OCI-LY7 (cell line): ENCODE data around the gene F8. TPM values are rescaled to one million over a fixed set of nuclear protein-coding genes. Genes with fewer than 3 reads are reported as not detected.

Experiments
- BruUV-seq: library from RNA; stranded (reverse); fragments of 400-500 nt; replicated peaks from 2 replicates; lab custom pipeline; 2021; lab: Mats Ljungman, UMichigan
- CTCF ChIA-PET: fragments of 300-600 bp; sonication (Branson Sonifier 250); formaldehyde crosslinking; loops from one replicate; lab custom pipeline; 2022; ENCODE audit warnings: antibody characterized with exemption; ENCODE audit not compliant: unreplicated experiment; lab: Charles Lee
- POLR2A ChIA-PET: fragments of 300-600 bp; sonication (Branson Sonifier 250); formaldehyde crosslinking; loops from one replicate; lab custom pipeline; 2022; ENCODE audit warnings: antibody characterized with exemption; lab: Charles Lee
- DNase-seq: peaks from one replicate; pipeline ENCODE4 v3.0.0-alpha.2; 2015; ENCODE audit warnings: low spot score
- H2AFZ ChIP-seq: fragments of 200-600 bp; sonication (generic), shearing (Covaris generic); 2 replicates; pipeline ENCODE4 v1.6.1; 2014; ENCODE audit warnings: mild to moderate bottlenecking, antibody characterized with exemption, low read length, moderate library complexity
- H3K27ac ChIP-seq: fragments of 200-600 bp; sonication (generic); 2 replicates; pipeline ENCODE4 v1.5.1; 2014; ENCODE audit warnings: mixed run types, low read depth, mild to moderate bottlenecking, moderate library complexity, low read length, inconsistent platforms; ENCODE audit not compliant: poor library complexity, severe bottlenecking
- H3K36me3 ChIP-seq: fragments of 200-600 bp; sonication (generic); 2 replicates; pipeline ENCODE4 v1.6.1; 2014; ENCODE audit warnings: mild to moderate bottlenecking, antibody characterized with exemption, low read length, moderate library complexity, mixed read lengths; ENCODE audit not compliant: insufficient read depth
- H3K4me1 ChIP-seq: fragments of 200-600 bp; sonication (generic); 2 replicates; pipeline ENCODE4 v1.5.1; 2014; ENCODE audit warnings: mild to moderate bottlenecking, low read length; ENCODE audit not compliant: insufficient read depth, poor library complexity, severe bottlenecking
- H3K4me2 ChIP-seq: fragments of 200-600 bp; sonication (generic); 2 replicates; pipeline ENCODE4 v1.6.1; 2014; ENCODE audit warnings: mild to moderate bottlenecking, low read length
- H3K4me3 ChIP-seq: fragments of 200-600 bp; sonication (generic); 2 replicates; pipeline ENCODE4 v1.5.1; 2014; ENCODE audit warnings: mild to moderate bottlenecking, low read depth, low read length; ENCODE audit not compliant: poor library complexity, severe bottlenecking
- H3K79me2 ChIP-seq: fragments of 200-600 bp; sonication (generic); 2 replicates; pipeline ENCODE4 v1.6.1; 2016; ENCODE audit warnings: low read depth, mild to moderate bottlenecking, low read length, moderate library complexity, mixed read lengths; ENCODE audit not compliant: insufficient read depth
- H3K9me2 ChIP-seq: fragments of 200-600 bp; sonication (generic); 2 replicates; pipeline ENCODE4 v1.6.1; 2016; ENCODE audit warnings: mild to moderate bottlenecking, low read length, mixed read lengths; ENCODE audit not compliant: insufficient read depth
- H3K9me3 ChIP-seq: fragments of 200-600 bp; sonication (generic); 2 replicates; pipeline ENCODE4 v1.6.1; 2014; ENCODE audit warnings: mild to moderate bottlenecking, mixed run types, low read length, mixed read lengths
- H4K20me1 ChIP-seq: fragments of 200-600 bp; sonication (generic); 2 replicates; pipeline ENCODE4 v1.6.1; 2014; ENCODE audit warnings: mild to moderate bottlenecking, antibody characterized with exemption, low read length, moderate library complexity, mixed read lengths; ENCODE audit not compliant: insufficient read depth
- EZH2phosphoT487 ChIP-seq: fragments of 200-600 bp; sonication (generic); IDR thresholded peaks from 2 replicates; pipeline ENCODE4 v1.6.1; 2018; ENCODE audit warnings: low read depth, borderline replicate concordance, mild to moderate bottlenecking, mixed run types, antibody characterized with exemption, low read length, moderate library complexity, mixed read lengths
- intact Hi-C: fragments of 100-400 bp; cut with micrococcal nuclease; formaldehyde crosslinking; loops from one replicate; pipeline ENCODE4 v1.10.0; 2022; ENCODE audit not compliant: unreplicated experiment
- total RNA-seq, 2 experiments: library from RNA; depleted of rRNA in 1 of 2; stranded (reverse); fragments of >200 nt in 1 of 2; shearing (Covaris generic) in 1 of 2; gene quantifications; 2 replicates each; pipeline ENCODE4 v1.2.3, GENCODE V29; 2014 to 2022
- TF ChIP-seq, protein P1 (sequence below): fragments of 200-600 bp; sonication (generic); conservative IDR thresholded peaks from 2 replicates; pipeline ENCODE4 v1.5.1; 2014; ENCODE audit warnings: mild to moderate bottlenecking, antibody characterized with exemption, low read length, moderate library complexity, mixed read lengths

The F8 gene
- total RNA-seq, 2 experiments from 2014 or later = 0.47 to 1.7 TPM

GRCh38 chrX:155035688-155036087, 13.2 kb upstream of the F8 start:
- no TSS peak for BruUV-seq
- Histone ChIP-seq H4K20me1 (no peaks in the 10 kb centered on the region), H3K36me3 (peaks cover 65% of the 10 kb centered on the region), H3K9me3 (peaks cover 12% of the 10 kb centered on the region; the same call in 1 of the 2 replicates), H3K9me2 (no peaks in the 10 kb centered on the region), H3K4me1 (no peaks in the 10 kb centered on the region), H3K4me2 (no peak overlapping the region), H2AFZ (no peak overlapping the region), H3K79me2 (peaks cover 40% of the 10 kb centered on the region), H3K4me3 (no peak overlapping the region), H3K27ac (no peak overlapping the region)
- ChIA-PET POLR2A (interaction anchor here (0.5 to 1.2 kb wide), 2 partner anchors 11 to 89 kb away, joined by 3 read pairs; no protein-coding TSS in a partner anchor), CTCF (no interaction called here)
- intact Hi-C loops = no loop called here
- TF ChIP-seq EZH2phosphoT487 = no peak
- TF ChIP-seq, protein P1, sequence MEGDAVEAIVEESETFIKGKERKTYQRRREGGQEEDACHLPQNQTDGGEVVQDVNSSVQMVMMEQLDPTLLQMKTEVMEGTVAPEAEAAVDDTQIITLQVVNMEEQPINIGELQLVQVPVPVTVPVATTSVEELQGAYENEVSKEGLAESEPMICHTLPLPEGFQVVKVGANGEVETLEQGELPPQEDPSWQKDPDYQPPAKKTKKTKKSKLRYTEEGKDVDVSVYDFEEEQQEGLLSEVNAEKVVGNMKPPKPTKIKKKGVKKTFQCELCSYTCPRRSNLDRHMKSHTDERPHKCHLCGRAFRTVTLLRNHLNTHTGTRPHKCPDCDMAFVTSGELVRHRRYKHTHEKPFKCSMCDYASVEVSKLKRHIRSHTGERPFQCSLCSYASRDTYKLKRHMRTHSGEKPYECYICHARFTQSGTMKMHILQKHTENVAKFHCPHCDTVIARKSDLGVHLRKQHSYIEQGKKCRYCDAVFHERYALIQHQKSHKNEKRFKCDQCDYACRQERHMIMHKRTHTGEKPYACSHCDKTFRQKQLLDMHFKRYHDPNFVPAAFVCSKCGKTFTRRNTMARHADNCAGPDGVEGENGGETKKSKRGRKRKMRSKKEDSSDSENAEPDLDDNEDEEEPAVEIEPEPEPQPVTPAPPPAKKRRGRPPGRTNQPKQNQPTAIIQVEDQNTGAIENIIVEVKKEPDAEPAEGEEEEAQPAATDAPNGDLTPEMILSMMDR = no peak
- no peak for DNase-seq

DNA sequence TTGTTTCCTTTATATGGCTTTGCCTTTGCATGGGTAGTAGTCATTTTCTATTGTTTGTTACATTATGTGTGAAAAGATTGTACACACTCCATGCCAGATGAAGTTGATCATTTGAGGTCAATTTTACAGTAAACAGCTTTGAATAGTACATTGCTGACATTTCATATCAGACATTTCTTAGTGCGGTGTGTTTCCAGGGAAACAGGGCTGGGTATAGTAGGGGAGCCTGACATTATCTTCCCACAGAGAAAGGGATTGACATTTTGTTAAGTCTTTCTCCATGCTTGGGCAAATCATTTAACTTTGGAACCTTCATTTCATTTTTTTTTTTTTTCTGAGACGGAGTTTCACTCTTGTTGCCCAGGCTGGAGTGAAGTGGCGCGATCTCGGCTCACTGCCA, 9.1 kb upstream of the F8 start:
- CTCF ChIA-PET = no interaction called here

GRCh38 chrX:155028877-155029291, 6.4 kb upstream of the F8 start:
- peaks cover 9% of the 10 kb centered on the region for H3K4me1 ChIP-seq
- intact Hi-C loops = loop anchor here (5.0 kb wide), 3 partner anchors 47 to 267 kb away; partner anchors contain the start of genes DKC1 and VBP1
- no peaks in the 10 kb centered on the region for H3K9me3 ChIP-seq
- no peak for TF ChIP-seq EZH2phosphoT487
- peaks cover 48% of the 10 kb centered on the region for H3K79me2 ChIP-seq
- no TSS peak for BruUV-seq
- no peak overlapping the region for H2AFZ ChIP-seq
- H4K20me1 ChIP-seq = no peaks in the 10 kb centered on the region
- no peak overlapping the region for H3K27ac ChIP-seq
- peaks cover 5% of the 10 kb centered on the region for H3K36me3 ChIP-seq
- H3K9me2 ChIP-seq = no peaks in the 10 kb centered on the region
- no peak for DNase-seq
- CTCF ChIA-PET = no interaction called here
- POLR2A ChIA-PET = interaction anchor here (0.7 kb wide), 1 partner anchor 136 kb away, joined by 6 read pairs; no protein-coding TSS in a partner anchor
- H3K4me2 ChIP-seq = peak overlapping the region; percentile 80
- H3K4me3 ChIP-seq = peak overlapping the region; percentile 93

More for the DNA sequence above, 9.1 kb upstream of the F8 start:
- no peak overlapping the region for H3K4me3 ChIP-seq
- DNase-seq = no peak
- no peaks in the 10 kb centered on the region for H4K20me1 ChIP-seq
- no peak overlapping the region for H3K4me2 ChIP-seq
- H3K36me3 ChIP-seq = peaks cover 33% of the 10 kb centered on the region
- no peak overlapping the region for H3K27ac ChIP-seq
- no peaks in the 10 kb centered on the region for H3K9me2 ChIP-seq
- H2AFZ ChIP-seq = no peak overlapping the region
- peaks cover 49% of the 10 kb centered on the region for H3K79me2 ChIP-seq
- no peak for TF ChIP-seq EZH2phosphoT487
- TF ChIP-seq, protein P1 = no peak
- H3K9me3 ChIP-seq = peaks cover 5% of the 10 kb centered on the region; the same call in 1 of the 2 replicates
- POLR2A ChIA-PET = interaction anchor here (0.7 kb wide), 3 partner anchors 27 to 1058 kb away, joined by 3 to 6 read pairs (median 3); no protein-coding TSS in a partner anchor
- intact Hi-C loops = no loop called here
- peaks cover 9% of the 10 kb centered on the region for H3K4me1 ChIP-seq
- no TSS peak for BruUV-seq
